Tongue (tissue), 2 donors: ENCODE data around the gene TP53BP2. TPM values are rescaled to one million over a fixed set of nuclear protein-coding genes. Genes with fewer than 3 reads are reported as not detected.
"Not testable (repeated sequence)": the region's sequence is repeated elsewhere in the genome, so short reads cannot be mapped to it uniquely, and the experiment has no call there.

ENCODE experiments used
- DNase-seq: peaks from one replicate; pipeline ENCODE4 v3.0.0-alpha.2; 2015
- total RNA-seq: library from RNA; depleted of rRNA; stranded (reverse); fragments of >200 nt; gene quantifications from one replicate; pipeline ENCODE4 v1.2.3, GENCODE V29; 2014

Gene TP53BP2
- total RNA-seq, 1 donor from 2014 or later, result 38.9 TPM

- no peak for DNase-seq
Observed at GRCh38 chr1:223761411-223761810, 84.3 kb downstream of the TP53BP2 start.

DNA sequence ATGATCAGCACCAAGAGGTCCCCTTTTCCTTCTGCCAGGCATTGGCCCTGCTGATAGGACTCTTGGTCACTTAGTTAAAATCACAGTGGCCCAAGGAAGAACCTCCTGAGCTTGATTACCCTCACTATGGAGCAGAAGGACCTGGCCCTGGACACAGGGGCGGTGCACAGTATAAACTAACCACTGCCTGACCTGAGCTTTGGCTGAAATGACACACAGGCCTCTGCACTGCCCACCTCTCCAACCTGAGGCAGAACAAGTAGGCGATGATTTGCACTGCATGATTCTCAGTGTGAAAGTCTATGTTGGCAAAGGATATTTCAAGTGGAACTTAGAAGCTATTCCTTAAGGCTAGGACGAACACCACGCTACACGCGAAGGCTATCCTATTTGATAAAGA lies 84.9 kb downstream of the TP53BP2 start:
- no peak for DNase-seq

DNA sequence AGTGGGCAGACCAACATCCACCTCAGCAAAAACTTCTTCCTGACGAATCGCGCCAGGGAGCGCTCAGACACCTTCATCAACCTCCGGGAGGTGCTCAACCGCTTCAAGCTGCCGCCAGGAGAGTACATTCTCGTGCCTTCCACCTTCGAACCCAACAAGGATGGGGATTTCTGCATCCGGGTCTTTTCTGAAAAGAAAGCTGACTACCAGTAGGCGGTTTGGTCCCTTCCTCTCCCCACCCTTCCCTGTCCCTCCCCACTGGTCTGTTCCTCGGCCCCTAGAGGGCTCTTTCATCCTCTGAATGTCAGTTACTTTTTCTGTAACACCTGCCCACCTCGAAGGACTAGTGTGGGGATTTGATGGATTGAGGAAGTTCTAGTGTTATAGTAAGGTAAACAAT lies 86.5 kb downstream of the TP53BP2 start:
- no peak for DNase-seq

GRCh38 chr1:223758734-223759133 lies 87.0 kb downstream of the TP53BP2 start:
- DNase-seq, result no peak

- no peak for DNase-seq
Observed at GRCh38 chr1:223756806-223757700, 88.7 kb downstream of the TP53BP2 start.

- no peak for DNase-seq
Observed at GRCh38 chr1:223755992-223756775, 89.6 kb downstream of the TP53BP2 start.

- DNase-seq, result no peak
Observed at GRCh38 chr1:223755432-223755792, 90.3 kb downstream of the TP53BP2 start.

DNA sequence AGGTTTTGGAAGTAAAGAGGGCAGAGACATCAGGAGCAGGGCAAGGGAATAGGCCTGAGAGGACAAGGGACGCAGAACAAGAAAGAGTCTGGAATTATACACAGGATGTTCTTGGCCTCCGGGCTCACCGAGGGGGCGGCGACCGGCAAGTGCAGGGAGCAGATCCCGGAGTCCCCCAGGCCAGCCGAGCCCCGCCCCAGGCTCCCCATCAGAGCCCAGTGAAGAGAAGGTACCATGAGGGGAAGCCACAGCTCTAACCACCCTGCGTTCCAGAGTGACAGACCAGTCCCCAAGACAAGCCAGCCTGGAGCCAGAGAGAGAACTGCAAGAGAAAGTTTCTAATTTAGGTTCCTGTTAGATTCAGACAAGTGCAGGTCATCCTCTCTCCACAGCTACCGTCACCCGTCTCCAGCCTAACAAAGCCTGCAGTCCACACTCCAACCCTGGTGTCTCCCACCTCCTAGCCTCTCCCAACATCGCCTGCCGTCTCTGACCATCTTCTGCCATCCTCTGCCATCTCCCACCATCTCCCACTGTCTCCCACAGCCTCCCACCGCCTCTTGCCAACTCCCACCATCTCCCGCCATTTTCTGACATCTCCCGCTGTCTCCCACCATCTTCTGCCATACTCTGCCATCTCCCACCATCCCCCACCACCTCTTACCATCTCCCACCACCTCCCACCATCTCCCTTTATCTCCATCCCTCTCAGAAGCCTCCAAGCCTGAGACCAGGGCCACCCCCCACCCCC lies 90.9 kb downstream of the TP53BP2 start:
- no peak for DNase-seq

- DNase-seq, result no peak
Observed at GRCh38 chr1:223752721-223753515, 92.8 kb downstream of the TP53BP2 start.

DNA sequence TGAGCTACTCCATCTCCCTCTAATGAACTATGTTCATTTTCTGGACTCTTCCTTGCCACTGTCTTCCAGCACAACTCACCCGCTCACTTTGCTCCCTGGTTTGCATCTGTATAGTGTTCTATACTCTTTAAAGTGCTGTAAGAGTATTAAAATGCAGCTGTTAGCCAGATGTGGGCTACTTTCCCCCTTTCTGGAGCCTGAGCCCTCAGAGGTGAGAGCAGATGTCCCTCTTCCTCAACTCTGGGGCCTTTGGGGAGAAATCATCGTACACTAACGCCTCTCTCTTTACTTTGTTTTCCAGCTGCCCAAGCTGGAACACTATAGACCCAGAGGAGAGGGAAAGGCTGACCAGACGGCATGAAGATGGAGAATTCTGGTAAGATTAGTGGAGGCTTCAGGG lies 94.1 kb downstream of the TP53BP2 start:
- DNase-seq, result peak; percentile 55

DNA sequence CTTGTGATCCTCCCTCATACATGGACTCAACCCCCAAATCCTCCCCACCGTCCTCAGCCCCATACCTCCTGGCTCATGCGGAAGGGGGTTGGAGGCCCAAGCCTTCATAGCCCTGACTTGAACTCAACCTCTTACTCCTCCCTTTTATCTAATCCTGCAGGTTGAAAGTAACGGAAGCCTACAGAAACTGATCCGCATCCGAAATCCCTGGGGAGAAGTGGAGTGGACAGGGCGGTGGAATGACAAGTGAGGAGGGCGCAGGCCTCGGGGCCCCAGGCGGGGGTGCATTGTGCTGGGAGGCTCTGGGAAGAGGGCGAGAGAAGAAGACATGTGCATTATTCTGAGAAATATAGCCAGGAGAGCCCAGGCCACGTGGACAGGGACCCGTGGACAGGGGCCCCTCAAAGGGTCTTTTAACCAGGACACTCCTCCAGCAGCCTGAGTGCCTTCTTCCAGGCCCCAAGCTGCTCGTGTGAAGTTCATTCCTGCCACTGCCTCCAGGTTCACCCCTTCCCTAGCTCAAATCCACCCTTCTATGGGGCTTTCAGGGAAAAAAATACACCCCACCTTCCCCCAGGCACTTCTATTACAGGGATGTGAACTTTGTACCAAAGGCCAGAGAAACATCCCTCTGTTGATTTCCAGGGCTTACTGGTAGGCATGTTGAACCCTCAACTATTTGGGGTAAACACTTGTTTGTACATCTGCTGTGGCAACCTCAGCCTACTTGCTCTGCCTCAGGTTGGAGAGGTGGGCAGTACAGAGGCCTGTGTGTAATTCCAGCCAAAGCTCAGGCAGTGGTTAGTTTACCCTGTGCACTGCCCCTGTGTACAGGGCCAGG lies 94.8 kb downstream of the TP53BP2 start:
- no peak for DNase-seq

DNA sequence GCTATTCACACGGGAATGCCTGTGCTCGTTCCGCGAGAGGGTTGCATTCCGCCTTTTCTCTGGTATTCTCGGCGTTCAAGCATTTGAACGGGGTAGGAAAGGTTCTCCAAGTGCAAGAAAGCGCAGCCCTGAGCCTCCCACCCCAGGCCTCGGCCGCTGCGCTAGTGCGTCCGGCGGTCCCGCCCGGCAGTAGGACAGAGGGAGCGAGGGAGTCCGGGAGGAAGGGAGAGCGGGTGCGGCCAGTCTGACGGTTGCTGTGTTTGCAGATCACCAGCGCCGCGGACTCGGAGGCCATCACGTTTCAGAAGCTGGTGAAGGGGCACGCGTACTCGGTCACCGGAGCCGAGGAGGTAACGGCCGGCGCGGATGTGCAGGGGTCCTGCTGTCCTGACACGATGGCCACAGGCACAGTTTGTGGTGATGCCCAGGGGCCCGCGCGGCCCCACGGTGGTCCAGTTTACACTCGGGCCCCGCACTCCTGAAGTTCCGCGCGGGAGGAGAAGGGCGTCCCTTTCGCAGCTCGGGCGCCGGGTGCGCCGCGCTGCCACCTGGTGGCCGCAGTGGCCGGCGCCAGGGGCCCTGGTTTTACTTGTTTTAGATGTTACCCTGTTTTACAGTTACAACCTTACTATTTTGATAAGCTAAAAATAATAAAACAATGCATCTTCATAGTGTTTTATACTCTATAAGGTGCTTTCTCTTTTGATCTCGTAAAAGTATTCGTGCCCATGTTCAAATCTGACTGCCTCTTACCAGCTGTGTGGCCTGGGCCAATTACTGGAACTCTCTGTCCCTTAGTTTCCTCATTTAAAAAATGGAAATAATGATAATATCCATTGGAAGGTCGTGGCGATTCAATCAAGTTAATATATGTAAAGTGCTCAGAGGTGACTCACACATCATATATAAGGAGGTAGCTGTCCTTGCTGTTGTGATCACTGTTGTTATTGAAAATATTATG lies 96.7 kb downstream of the TP53BP2 start:
- DNase-seq, result peak; percentile 83

- DNase-seq, result no peak
Observed at GRCh38 chr1:223748405-223748772, 97.4 kb downstream of the TP53BP2 start.

- DNase-seq, result no peak
Observed at GRCh38 chr1:223747838-223748335, 97.9 kb downstream of the TP53BP2 start.

DNA sequence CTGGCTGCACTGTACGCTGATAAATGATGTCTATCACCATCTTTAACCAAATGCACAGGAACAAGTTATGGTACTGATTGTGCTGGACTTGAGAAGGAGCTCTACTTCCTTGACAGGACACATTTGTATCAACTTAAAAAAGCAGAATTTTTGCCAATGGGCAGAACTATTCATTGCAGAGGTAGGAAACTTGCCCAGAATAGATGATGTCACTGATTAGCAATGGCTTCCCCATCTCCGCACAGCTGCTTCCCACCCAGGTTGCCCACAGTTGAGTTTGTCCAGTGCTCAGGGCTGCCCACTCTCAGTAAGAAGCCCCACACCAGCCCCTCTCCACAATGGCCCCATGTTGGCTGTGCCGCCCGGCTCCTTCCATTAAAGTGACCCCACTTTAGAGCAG lies 100.0 kb downstream of the TP53BP2 start:
- no peak for DNase-seq

DNA sequence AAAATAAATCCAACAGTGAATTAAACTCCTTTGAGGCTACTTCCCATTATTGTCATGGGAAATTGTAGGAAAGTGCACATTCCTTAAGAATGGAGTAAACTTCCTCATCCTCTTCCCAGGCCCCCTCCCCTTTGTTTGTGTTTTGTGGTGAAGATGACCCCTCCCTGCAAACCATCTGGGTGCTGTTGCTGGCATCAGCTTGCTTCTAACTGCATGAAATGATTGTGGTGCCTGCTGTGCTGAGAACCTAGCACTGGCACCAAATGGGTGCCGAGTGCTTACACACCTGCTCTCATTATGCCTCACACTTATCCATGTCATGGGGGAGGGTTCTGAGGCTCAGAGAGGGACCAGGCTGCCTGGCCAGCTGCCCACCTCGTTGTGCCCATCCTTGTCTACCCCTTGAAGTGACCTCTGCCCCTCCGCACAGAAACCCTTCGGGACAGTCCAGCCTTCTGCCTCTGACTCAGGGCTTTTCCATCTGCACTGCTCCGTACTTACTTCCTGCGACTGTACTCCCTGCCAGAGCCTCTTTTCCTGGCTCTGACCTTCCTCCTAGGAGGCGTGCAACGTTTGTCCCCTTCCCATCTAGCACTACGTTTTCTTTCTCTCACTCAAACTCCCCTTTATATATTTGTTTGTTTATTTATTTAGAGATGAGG lies 102.8 kb downstream of the TP53BP2 start:
- no peak for DNase-seq

DNA sequence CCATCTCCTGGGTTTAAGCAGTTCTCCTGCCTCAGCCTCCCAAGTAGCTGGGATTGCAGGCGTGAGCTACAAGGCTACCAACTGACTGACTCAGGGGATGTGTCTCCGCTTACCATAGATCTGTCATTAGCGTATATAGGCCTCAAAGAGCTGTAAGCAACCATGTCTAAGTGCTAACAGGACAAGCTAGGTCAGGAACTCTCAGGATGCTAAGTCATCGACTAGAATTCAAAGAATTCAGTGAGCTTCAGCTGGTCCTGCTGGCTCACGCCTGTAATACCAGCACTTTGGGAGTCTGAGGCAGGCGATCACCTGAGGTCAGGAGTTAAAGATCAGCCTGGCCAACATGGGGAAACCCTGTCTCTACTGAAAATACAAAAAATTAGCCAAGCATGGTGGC lies 103.9 kb downstream of the TP53BP2 start:
- DNase-seq, result no peak

DNA sequence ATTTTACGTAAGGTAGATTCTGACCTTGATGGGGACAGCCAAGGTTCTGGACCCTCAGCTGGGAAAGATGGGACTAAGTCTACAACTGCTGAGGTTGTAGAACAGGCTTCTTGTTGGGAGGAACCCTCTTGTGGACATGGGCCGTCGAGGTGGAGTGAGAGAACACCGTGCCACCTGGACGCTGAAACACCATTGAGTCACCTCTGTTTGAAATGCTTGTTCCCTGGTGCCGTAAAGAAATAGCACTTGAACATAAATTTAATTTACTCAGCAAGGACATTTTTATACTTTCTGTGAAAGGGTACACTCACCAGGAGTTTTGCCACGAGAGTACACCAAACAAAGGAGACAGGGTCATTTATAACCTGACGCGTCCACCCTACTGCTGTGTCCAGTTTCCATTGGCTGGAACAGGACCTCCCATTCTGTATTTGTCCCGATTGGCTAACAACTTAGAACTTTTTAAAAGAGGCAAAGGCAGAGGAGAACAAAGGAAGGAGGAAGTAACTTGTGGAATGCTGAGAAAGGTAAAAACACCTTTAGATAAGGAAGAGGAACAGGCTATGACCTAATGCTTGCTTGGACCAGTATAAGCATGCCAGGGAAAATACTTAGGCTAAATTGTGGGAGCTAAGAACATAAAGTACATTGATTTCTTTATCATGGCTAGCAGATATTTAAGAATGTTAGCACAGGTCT lies 105.6 kb downstream of the TP53BP2 start:
- DNase-seq, result not testable (repeated sequence)
